Loucy (cell line): Measurements from ENCODE around the gene KYAT1.

ENCODE experiments used
- EZH2phosphoT487 ChIP-seq: fragments of 200-600 bp; IDR thresholded peaks from 2 replicates; pipeline ENCODE4 v1.6.1; 2018; ENCODE audit warnings: antibody characterized with exemption, mild to moderate bottlenecking, moderate library complexity, borderline replicate concordance
- TF ChIP-seq, protein P1 (sequence below): fragments of 200-600 bp; sonication (generic); conservative IDR thresholded peaks from 2 replicates; pipeline ENCODE4 v1.5.1; 2014; ENCODE audit warnings: mild to moderate bottlenecking, antibody characterized with exemption, low read length

DNA sequence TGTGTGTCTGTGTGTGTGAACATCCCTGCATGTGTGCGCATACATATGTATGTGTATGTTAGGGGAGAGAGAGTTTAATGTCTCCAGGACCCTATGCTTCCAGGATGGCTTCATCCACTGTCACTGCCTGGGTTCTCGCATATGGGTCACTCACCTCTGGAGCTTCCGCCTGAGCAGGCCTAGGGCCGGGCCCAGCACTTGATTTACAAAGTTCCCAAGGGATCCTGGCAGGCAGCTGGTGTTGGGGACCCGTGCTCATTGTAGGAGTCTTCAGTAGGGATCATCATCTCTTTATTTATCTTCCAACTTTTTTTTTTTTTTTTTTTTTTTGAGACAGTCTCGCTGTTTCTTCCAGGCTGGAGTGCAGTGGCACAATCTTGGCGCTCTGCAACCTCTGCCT is 81.7 kb downstream of the KYAT1 start:
- TF ChIP-seq, protein P1, sequence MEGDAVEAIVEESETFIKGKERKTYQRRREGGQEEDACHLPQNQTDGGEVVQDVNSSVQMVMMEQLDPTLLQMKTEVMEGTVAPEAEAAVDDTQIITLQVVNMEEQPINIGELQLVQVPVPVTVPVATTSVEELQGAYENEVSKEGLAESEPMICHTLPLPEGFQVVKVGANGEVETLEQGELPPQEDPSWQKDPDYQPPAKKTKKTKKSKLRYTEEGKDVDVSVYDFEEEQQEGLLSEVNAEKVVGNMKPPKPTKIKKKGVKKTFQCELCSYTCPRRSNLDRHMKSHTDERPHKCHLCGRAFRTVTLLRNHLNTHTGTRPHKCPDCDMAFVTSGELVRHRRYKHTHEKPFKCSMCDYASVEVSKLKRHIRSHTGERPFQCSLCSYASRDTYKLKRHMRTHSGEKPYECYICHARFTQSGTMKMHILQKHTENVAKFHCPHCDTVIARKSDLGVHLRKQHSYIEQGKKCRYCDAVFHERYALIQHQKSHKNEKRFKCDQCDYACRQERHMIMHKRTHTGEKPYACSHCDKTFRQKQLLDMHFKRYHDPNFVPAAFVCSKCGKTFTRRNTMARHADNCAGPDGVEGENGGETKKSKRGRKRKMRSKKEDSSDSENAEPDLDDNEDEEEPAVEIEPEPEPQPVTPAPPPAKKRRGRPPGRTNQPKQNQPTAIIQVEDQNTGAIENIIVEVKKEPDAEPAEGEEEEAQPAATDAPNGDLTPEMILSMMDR = no peak
- TF ChIP-seq EZH2phosphoT487 = no peak
